H1 (cell line): ENCODE measurements around the gene CYTL1. TPM values are rescaled to one million over a fixed set of nuclear protein-coding genes. Genes with fewer than 3 reads are reported as not detected.

Experiments used
- CTCF ChIA-PET: fragments of 300-600 bp; sonication (Branson Sonifier 250); formaldehyde crosslinking; loops from one replicate; lab custom pipeline; 2021; ENCODE audit not compliant: partially characterized antibody; lab: Charles Lee
- POLR2A ChIA-PET: fragments of 300-600 bp; sonication (Branson Sonifier 250); formaldehyde crosslinking; loops from one replicate; lab custom pipeline; 2021; ENCODE audit warnings: inconsistent platforms; ENCODE audit not compliant: partially characterized antibody; lab: Charles Lee
- DNase-seq, 2 experiments: peaks; one replicate each; pipeline versions ENCODE4 v3.0.0 to v3.0.0-alpha.2; 2010 to 2022; ENCODE audit warnings: low spot score in 2 of 2, low read depth in 1 of 2, mixed read lengths in 1 of 2
- FAIRE-seq: peaks from 2 replicates; lab custom pipeline; 2011; peaks lifted over from hg19 to GRCh38; lab: Jason Lieb, UNC
- H2AFZ ChIP-seq: 2 replicates; pipeline ENCODE4 v1.8.1; 2012; ENCODE audit warnings: low read length, inconsistent platforms
- H2AK5ac ChIP-seq: 2 replicates; pipeline ENCODE4 v1.6.1; 2013; ENCODE audit warnings: low read depth, low read length
- H2BK120ac ChIP-seq: replicated peaks from 2 replicates; pipeline ENCODE3; 2013; ENCODE audit warnings: low read depth, low read length, inconsistent platforms
- H2BK12ac ChIP-seq: 2 replicates; pipeline ENCODE4 v1.6.1; 2013; ENCODE audit warnings: low read depth, low read length
- H2BK15ac ChIP-seq: 2 replicates; pipeline ENCODE4 v1.6.1; 2013; ENCODE audit warnings: low read length
- H2BK20ac ChIP-seq: 2 replicates; pipeline ENCODE4 v1.6.1; 2013; ENCODE audit warnings: low read length
- H2BK5ac ChIP-seq: 2 replicates; pipeline ENCODE4 v1.6.1; 2013; ENCODE audit warnings: low read depth, low read length
- H3K14ac ChIP-seq: 2 replicates; pipeline ENCODE4 v1.6.1; 2013; ENCODE audit warnings: inconsistent platforms; ENCODE audit not compliant: insufficient read length
- H3K18ac ChIP-seq: 2 replicates; pipeline ENCODE4 v1.6.1; 2013; ENCODE audit warnings: low read length; ENCODE audit errors: extremely low read depth
- H3K23ac ChIP-seq: 2 replicates; pipeline ENCODE4 v1.6.1; 2013; ENCODE audit warnings: inconsistent platforms; ENCODE audit not compliant: insufficient read length
- H3K23me2 ChIP-seq: 2 replicates; pipeline ENCODE4 v1.6.1; 2013; ENCODE audit warnings: low read depth, low read length
- H3K27ac ChIP-seq: 2 replicates; pipeline ENCODE4 v1.6.1; 2011; ENCODE audit warnings: low read depth, low read length, inconsistent platforms
- H3K27me3 ChIP-seq, 4 experiments: replicated peaks in 1 of 4; 1 replicate in 1 of 4; 2 replicates in 3 of 4; pipeline versions ENCODE4 v1.6.1 to v1.8.1; 2011 to 2013; ENCODE audit warnings: low read length in 3 of 4, mild to moderate bottlenecking in 3 of 4, inconsistent platforms in 2 of 4, mixed read lengths in 2 of 4, moderate library complexity in 1 of 4; ENCODE audit not compliant: control insufficient read depth in 3 of 4, insufficient read depth in 3 of 4; ENCODE audit errors: extremely low read depth in 1 of 4
- H3K36me3 ChIP-seq, 4 experiments: 2 replicates each; pipeline versions ENCODE4 v1.6.1 to v1.8.1; 2011 to 2013; ENCODE audit warnings: mild to moderate bottlenecking in 4 of 4, low read length in 3 of 4, moderate library complexity in 2 of 4, control low read depth in 1 of 4, inconsistent platforms in 1 of 4; ENCODE audit not compliant: insufficient read depth in 4 of 4, control insufficient read depth in 2 of 4
- H3K4ac ChIP-seq: replicated peaks from 2 replicates; pipeline ENCODE3; 2013; ENCODE audit warnings: low read length, low read depth, mixed read lengths, inconsistent platforms; ENCODE audit not compliant: insufficient read length
- H3K4me1 ChIP-seq, 4 experiments: replicated peaks in 1 of 4; 1 replicate in 1 of 4; 2 replicates in 3 of 4; pipeline versions ENCODE4 v1.6.1 to v1.8.1; 2011 to 2013; ENCODE audit warnings: low read length in 3 of 4, inconsistent platforms in 2 of 4, mixed read lengths in 1 of 4; ENCODE audit not compliant: insufficient read depth in 4 of 4, control insufficient read depth in 3 of 4
- H3K4me2 ChIP-seq, 2 experiments: 2 replicates each; pipeline versions ENCODE4 v1.6.1 to v1.8.1; 2011 to 2013; ENCODE audit warnings: low read depth in 2 of 2, low read length in 2 of 2, control low read depth in 1 of 2, inconsistent platforms in 1 of 2, mild to moderate bottlenecking in 1 of 2; ENCODE audit not compliant: insufficient read depth in 1 of 2
- H3K4me3 ChIP-seq, 4 experiments: fragments of 200-600, 300-600 bp in 1 of 4; sonication (generic), shearing (Covaris generic), sonication (Bioruptor Twin) in 1 of 4; 2 replicates each; pipeline versions ENCODE4 v1.5.1 to v1.8.1; 2011 to 2016; ENCODE audit warnings: low read length in 4 of 4, low read depth in 3 of 4, control low read depth in 2 of 4, inconsistent platforms in 2 of 4, mild to moderate bottlenecking in 2 of 4, mixed read lengths in 1 of 4, moderate library complexity in 1 of 4; ENCODE audit not compliant: insufficient read depth in 2 of 4; ENCODE audit errors: extremely low read depth in 1 of 4
- H3K56ac ChIP-seq: replicated peaks from 2 replicates; pipeline ENCODE3; 2013; ENCODE audit warnings: low read depth, mild to moderate bottlenecking, mixed read lengths, low read length, inconsistent platforms; ENCODE audit not compliant: insufficient read length
- H3K79me1 ChIP-seq: 2 replicates; pipeline ENCODE4 v1.6.1; 2013; ENCODE audit warnings: low read depth, low read length, control low read depth
- H3K79me2 ChIP-seq, 2 experiments: 2 replicates each; pipeline versions ENCODE4 v1.6.1 to v1.8.1; 2012 to 2013; ENCODE audit warnings: low read length in 2 of 2, mild to moderate bottlenecking in 2 of 2, inconsistent platforms in 1 of 2; ENCODE audit not compliant: insufficient read depth in 2 of 2, control insufficient read depth in 1 of 2
- H3K9ac ChIP-seq, 4 experiments: replicated peaks in 1 of 4; 1 replicate in 1 of 4; 2 replicates in 3 of 4; pipeline versions ENCODE4 v1.6.1 to v1.8.1; 2011 to 2013; ENCODE audit warnings: low read depth in 3 of 4, low read length in 3 of 4, control low read depth in 2 of 4, mild to moderate bottlenecking in 2 of 4, moderate library complexity in 2 of 4, inconsistent platforms in 1 of 4; ENCODE audit errors: extremely low read depth in 1 of 4
- H3K9me3 ChIP-seq, 2 experiments: 2 replicates each; pipeline versions ENCODE4 v1.6.1 to v1.8.1; 2012 to 2013; ENCODE audit warnings: mild to moderate bottlenecking in 2 of 2, moderate library complexity in 2 of 2, control low read depth in 1 of 2, inconsistent platforms in 1 of 2, low read depth in 1 of 2, low read length in 1 of 2, mixed read lengths in 1 of 2; ENCODE audit not compliant: insufficient read depth in 2 of 2
- H4K20me1 ChIP-seq, 2 experiments: replicated peaks in 1 of 2; 2 replicates each; pipeline versions ENCODE3 to v1.8.1; 2011 to 2013; ENCODE audit warnings: inconsistent platforms in 2 of 2, low read length in 2 of 2, mild to moderate bottlenecking in 1 of 2; ENCODE audit not compliant: insufficient read depth in 2 of 2, control insufficient read depth in 1 of 2
- H4K5ac ChIP-seq: 2 replicates; pipeline ENCODE4 v1.6.1; 2013; ENCODE audit warnings: low read length, low read depth, mixed read lengths, inconsistent platforms; ENCODE audit not compliant: insufficient read length
- H4K8ac ChIP-seq: 2 replicates; pipeline ENCODE4 v1.8.0; 2013; ENCODE audit warnings: mild to moderate bottlenecking, moderate library complexity, low read length, inconsistent platforms; ENCODE audit not compliant: insufficient read depth; ENCODE audit errors: extremely low read depth
- H4K91ac ChIP-seq: replicated peaks from 2 replicates; pipeline ENCODE3; 2013; ENCODE audit warnings: low read length, mixed read lengths, inconsistent platforms; ENCODE audit not compliant: insufficient read length
- CEBPB ChIP-seq: IDR thresholded peaks from 2 replicates; pipeline ENCODE4 v1.6.1; 2012; ENCODE audit warnings: low read depth, low read length
- CTBP2 ChIP-seq: IDR thresholded peaks from 2 replicates; pipeline ENCODE4 v1.7.0; 2011; ENCODE audit warnings: borderline replicate concordance, mild to moderate bottlenecking, moderate library complexity, mixed read lengths, low read length; ENCODE audit not compliant: insufficient read depth, insufficient read length
- GTF2F1 ChIP-seq: IDR thresholded peaks from 2 replicates; pipeline ENCODE4 v1.6.1; 2012; ENCODE audit warnings: low read depth, low read length, improper control_type of control experiment, borderline replicate concordance
- HDAC2 ChIP-seq, 2 experiments: fragments of 300-600 bp in 1 of 2; sonication (generic) in 1 of 2; IDR thresholded peaks; 2 replicates each; pipeline ENCODE4 v1.6.1; 2011 to 2012; ENCODE audit warnings: low read depth in 2 of 2, low read length in 2 of 2, mild to moderate bottlenecking in 2 of 2, moderate library complexity in 2 of 2, borderline replicate concordance in 1 of 2, inconsistent platforms in 1 of 2
- HDAC6 ChIP-seq: IDR thresholded peaks from one replicate; pipeline ENCODE4 v1.7.1; 2012; ENCODE audit warnings: low read depth, mild to moderate bottlenecking, inconsistent platforms, low read length, moderate library complexity
- PHF8 ChIP-seq: fragments of 200-600 bp; sonication (generic); conservative IDR thresholded peaks from 2 replicates; pipeline ENCODE4 v1.7.1; 2012; ENCODE audit warnings: low read depth, mild to moderate bottlenecking, inconsistent platforms, low read length, moderate library complexity
- RBBP5 ChIP-seq: IDR thresholded peaks from 2 replicates; pipeline ENCODE4 v1.7.1; 2012; ENCODE audit warnings: low read depth, mild to moderate bottlenecking, inconsistent platforms, low read length, moderate library complexity, borderline replicate concordance
- SIRT6 ChIP-seq: IDR thresholded peaks from one replicate; pipeline ENCODE4 v1.7.1; 2012; ENCODE audit warnings: low read length, inconsistent platforms
- USF2 ChIP-seq: IDR thresholded peaks from 2 replicates; pipeline ENCODE4 v1.6.1; 2011; ENCODE audit warnings: low read length, improper control_type of control experiment
- WGBS, 2 experiments: shearing (Covaris generic) in 1 of 2; methylation state at CpG; one replicate each; pipeline versions ENCODE4 v1.1.6 to v1.1.7; 2013 to 2015; ENCODE audit warnings: low lambda C conversion rate in 2 of 2, mixed read lengths in 2 of 2, inconsistent platforms in 1 of 2, low coverage in 1 of 2, missing lambda C conversion rate in 1 of 2; ENCODE audit not compliant: insufficient replicate concordance in 2 of 2, insufficient coverage in 1 of 2, insufficient read length in 1 of 2; ENCODE audit errors: extremely low coverage in 1 of 2, missing lambda C conversion rate in 1 of 2; 5-methylcytosine and 5-hydroxymethylcytosine counted together
- polyA plus RNA-seq, 7 experiments: library from polyadenylated mRNA; depleted of rRNA in 3 of 7; stranded (reverse) in 5 of 7; unstranded in 2 of 7; fragments of >200 nt in 5 of 7; fragments of 200-250 nt in 2 of 7; gene quantifications; 1 replicate in 5 of 7; 2 replicates in 1 of 7; 4 replicates in 1 of 7; pipeline versions ENCODE4 v1.2.1 to v1.2.3, GENCODE V29; 2011 to 2013; ENCODE audit warnings: missing spikeins in 2 of 7, mixed read lengths in 2 of 7
- total RNA-seq: library from RNA; stranded (reverse); fragmentation: NEBNext Ultra II Directional; extraction: Animal tissue kit (Norgen Biotek cat#: 25700); gene quantifications from 2 replicates; pipeline ENCODE4 v1.2.1, GENCODE V29; 2021

The CYTL1 gene
- total and polyA plus RNA-seq, 2 of the 8 experiments (the other 6 are each of a cell fraction or from before 2014, with no cell fraction given), result 8.6 to 9.8 TPM

- no peaks in the 10 kb centered on the region for H3K36me3 ChIP-seq
- H3K27me3 ChIP-seq, result no peaks in the 10 kb centered on the region
- ChIA-PET POLR2A (no interaction called here), CTCF (no interaction called here)
- H2BK5ac ChIP-seq, result no peak overlapping the region
- no peak overlapping the region for H3K4me3 ChIP-seq
- H3K56ac ChIP-seq, result no peak overlapping the region
- no peak overlapping the region for H3K4ac ChIP-seq
- whole genome bisulfite sequencing, 2 experiments, result 82% methylated on average over 12 of the region's 12 CpGs; no CpG with 5 or more reads in 1 of the 2 experiments
- no peak overlapping the region for H2BK12ac ChIP-seq
- H3K4me1 ChIP-seq, result no peaks in the 10 kb centered on the region
- TF ChIP-seq CTBP2 (no peak), PHF8 (no peak), USF2 (no peak), GTF2F1 (no peak), SIRT6 (no peak), CEBPB (no peak), HDAC2 (IDR thresholded peaks at IDR 0.05; ENCODE audit: borderline replicate concordance in 1 of 2, low read depth in 2 of 2, low read length in 2 of 2) (no peak), HDAC6 (no peak), RBBP5 (no peak)
- H3K9me3 ChIP-seq, result peaks cover 0 to 12% of the 10 kb centered on the region in 2 experiments; a peak in 2 of 4 replicates
- H4K5ac ChIP-seq, result no peak overlapping the region
- H3K27ac ChIP-seq, result no peak overlapping the region
- H4K8ac ChIP-seq, result no peak overlapping the region
- no peak overlapping the region for H3K18ac ChIP-seq
- no peak overlapping the region for H3K23ac ChIP-seq
- H3K79me2 ChIP-seq, result no peaks in the 10 kb centered on the region
- H4K91ac ChIP-seq, result no peak overlapping the region
- H2AFZ ChIP-seq, result no peak overlapping the region
- H3K9ac ChIP-seq, result no peak overlapping the region
- H2BK20ac ChIP-seq, result no peak overlapping the region
- H4K20me1 ChIP-seq, result no peaks in the 10 kb centered on the region
- H3K14ac ChIP-seq, result no peak overlapping the region
- H3K79me1 ChIP-seq, result no peaks in the 10 kb centered on the region
- DNase-seq, result no peak
- no peak overlapping the region for H2AK5ac ChIP-seq
- peaks cover 2% of the 10 kb centered on the region; the same call in 1 of the 2 replicates for H3K23me2 ChIP-seq
- H2BK120ac ChIP-seq, result no peak overlapping the region
- no peak overlapping the region for H2BK15ac ChIP-seq
- no peak overlapping the region for H3K4me2 ChIP-seq
- no peak for FAIRE-seq
These were observed 38.5 kb downstream of the CYTL1 start for GRCh38 chr4:4980621-4981230.
